IPS-15b (cell line): Measurements from ENCODE around the gene DVL1.
A peak's percentile ranks its signal among the peaks of the same experiment; 100 is the strongest.

Experiments used
- H3K27me3 ChIP-seq: one replicate; pipeline ENCODE4 v1.6.1; 2013; ENCODE audit warnings: low read length; ENCODE audit not compliant: control insufficient read depth, insufficient read depth
- H3K36me3 ChIP-seq: one replicate; pipeline ENCODE4 v1.6.1; 2013; ENCODE audit warnings: low read length; ENCODE audit not compliant: control insufficient read depth, insufficient read depth
- H3K4me1 ChIP-seq: one replicate; pipeline ENCODE4 v1.6.1; 2013; ENCODE audit warnings: mild to moderate bottlenecking, low read length; ENCODE audit not compliant: control insufficient read depth, insufficient read depth
- H3K4me3 ChIP-seq: one replicate; pipeline ENCODE4 v1.5.1; 2013; ENCODE audit warnings: low read depth, low read length
- H3K9ac ChIP-seq: one replicate; pipeline ENCODE4 v1.6.1; 2013; ENCODE audit warnings: low read depth, mild to moderate bottlenecking, low read length
- H3K9me3 ChIP-seq: one replicate; pipeline ENCODE4 v1.6.1; 2013; ENCODE audit warnings: mild to moderate bottlenecking, low read length; ENCODE audit not compliant: control insufficient read depth, insufficient read depth

The DVL1 gene

DNA sequence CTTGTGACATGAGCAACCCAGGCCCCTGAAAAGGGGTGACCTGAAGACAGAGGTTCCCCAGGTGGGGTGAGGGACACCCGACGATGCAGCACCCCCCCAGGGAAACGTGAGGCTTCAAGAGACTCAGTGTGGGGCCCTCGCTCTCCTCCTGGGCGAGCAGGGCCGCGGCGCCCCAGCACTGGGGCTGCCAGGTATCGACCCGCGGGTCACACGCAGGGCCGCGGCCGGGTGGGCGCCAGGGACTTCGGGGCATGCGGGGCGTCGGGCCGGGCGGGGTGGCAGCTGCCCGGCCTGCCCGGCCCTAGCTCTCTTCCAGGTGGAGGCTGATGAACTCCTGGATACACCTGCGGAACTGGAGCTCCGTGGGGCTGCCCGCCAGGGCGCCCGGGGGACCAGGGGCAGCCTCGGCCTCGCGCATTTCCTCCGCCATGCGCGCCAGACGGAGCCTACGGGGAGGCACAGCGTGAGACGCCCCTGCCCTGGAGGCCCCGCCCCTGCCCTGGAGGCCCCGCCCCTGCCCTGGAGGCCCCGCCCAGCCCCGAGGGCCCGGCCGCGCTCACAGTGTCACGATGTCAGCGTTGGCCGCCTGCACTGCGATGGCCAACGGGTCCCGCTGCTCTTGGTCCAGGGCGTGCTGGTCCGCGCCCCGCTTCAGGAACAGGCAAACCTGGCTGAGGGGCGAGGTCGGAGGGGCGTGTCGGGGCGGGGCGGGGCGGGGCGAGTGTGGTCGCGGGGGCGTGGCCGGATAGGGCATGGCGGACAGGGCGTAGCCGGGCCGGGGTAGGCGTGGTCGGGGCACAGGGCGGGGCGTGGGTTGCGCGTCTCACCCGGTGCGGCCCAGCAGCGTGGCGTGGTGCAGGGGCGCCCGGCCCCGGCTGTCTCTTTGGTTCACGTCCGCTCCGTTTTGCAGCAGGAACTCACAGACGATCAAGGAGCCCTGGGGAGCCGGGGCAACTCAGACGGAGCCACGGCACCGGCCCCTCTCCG lies 55.7 kb downstream of the DVL1 start:
- no peaks in the 10 kb centered on the region for H3K27me3 ChIP-seq
- H3K9me3 ChIP-seq, result no peaks in the 10 kb centered on the region
- peaks cover 8% of the 10 kb centered on the region for H3K36me3 ChIP-seq
- H3K4me3 ChIP-seq, result peak overlapping the region; percentile 26
- H3K4me1 ChIP-seq, result no peaks in the 10 kb centered on the region
- no peak overlapping the region for H3K9ac ChIP-seq

DNA sequence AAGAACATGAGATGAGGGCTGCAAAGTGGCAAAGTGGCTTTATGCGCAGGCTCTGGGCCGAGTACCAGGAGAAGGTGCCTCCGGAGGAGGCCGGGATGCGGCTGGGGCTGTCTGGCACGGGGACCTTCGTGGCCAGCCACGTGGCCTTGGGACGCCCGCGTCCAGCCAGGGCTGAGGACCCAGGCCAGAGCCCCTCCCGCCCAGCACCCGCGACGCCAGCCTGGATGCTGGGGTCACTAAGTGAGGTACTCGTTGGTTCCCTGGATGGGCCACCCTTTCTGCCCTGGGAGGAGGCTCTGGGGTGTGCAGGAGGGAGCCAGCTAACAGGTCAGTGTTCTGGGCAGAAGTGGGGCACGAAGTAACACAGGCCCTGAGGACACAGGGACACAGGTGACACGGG lies 56.4 kb downstream of the DVL1 start:
- no peaks in the 10 kb centered on the region for H3K9me3 ChIP-seq
- peaks cover 8% of the 10 kb centered on the region for H3K36me3 ChIP-seq
- no peaks in the 10 kb centered on the region for H3K4me1 ChIP-seq
- no peak overlapping the region for H3K9ac ChIP-seq
- H3K27me3 ChIP-seq, result no peaks in the 10 kb centered on the region
- no peak overlapping the region for H3K4me3 ChIP-seq

DNA sequence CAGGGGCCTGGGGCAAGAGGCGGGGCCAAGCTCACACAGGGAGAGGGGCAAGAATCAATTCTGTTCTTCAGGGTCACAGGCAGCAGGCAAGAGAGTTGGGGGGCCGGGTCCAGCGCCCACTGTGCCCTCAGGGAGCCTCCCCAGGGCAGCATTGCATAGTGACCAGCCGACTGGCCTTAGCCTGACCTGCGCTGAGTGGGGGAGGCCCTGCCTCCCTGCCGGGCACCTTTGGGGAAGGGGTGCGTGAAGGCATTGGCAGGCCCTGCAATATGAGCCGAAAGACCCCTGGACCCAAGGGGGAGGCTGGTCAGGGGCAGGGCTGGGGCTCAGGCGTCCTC lies 56.8 kb downstream of the DVL1 start:
- Histone ChIP-seq H3K4me3 (no peak overlapping the region), H3K4me1 (no peaks in the 10 kb centered on the region), H3K36me3 (peaks cover 8% of the 10 kb centered on the region)

DNA sequence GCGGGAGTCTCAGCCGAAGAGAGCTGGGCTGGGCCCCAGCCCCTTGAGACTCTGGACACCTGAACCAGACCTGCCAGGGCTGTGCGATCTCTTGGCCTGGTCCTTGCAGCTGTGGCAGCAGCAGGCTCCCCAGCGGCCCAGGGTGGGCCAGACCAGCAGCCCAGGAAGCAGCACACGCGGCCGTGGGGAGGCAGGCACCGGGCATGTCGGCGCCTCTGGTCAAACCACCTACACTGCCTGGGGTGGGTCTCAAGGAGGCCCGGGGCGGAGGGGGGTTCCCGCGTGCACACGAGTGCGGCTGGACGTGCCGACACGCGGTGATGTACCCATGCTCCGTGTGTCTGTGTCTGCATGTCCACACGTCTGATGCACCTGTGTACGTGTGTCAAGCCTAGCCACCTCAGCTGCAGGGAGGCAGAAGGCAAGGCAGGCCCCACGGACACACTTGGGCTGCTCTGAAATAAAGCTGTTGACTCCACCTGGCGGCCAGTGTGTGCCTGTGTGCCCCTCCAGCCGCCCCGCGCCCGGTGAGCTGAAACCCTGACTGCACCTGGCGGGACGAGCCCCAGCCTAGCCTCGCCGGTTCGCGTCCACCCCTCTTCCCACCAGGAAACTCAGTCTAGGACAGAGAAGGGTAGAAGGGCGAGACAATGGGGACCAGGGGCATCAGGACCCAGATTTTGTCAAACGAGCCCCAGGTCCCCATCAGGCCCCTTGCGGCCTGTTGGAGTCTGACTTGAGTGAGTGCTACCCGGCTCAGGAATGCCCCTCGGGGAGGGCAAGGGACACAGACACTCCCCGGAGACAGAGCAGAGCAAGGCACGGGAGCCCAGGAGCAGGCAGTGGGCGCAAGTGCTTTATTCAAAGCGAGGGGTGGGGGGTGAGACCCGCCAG lies 57.4 kb downstream of the DVL1 start:
- H3K4me3 ChIP-seq, result no peak overlapping the region
- no peaks in the 10 kb centered on the region for H3K9me3 ChIP-seq
- H3K9ac ChIP-seq, result no peak overlapping the region
- H3K27me3 ChIP-seq, result no peaks in the 10 kb centered on the region
- no peaks in the 10 kb centered on the region for H3K4me1 ChIP-seq
- peaks cover 8% of the 10 kb centered on the region for H3K36me3 ChIP-seq

More for the DNA sequence above, 56.8 kb downstream of the DVL1 start:
- Histone ChIP-seq H3K9ac (no peak overlapping the region), H3K9me3 (no peaks in the 10 kb centered on the region), H3K27me3 (no peaks in the 10 kb centered on the region)

DNA sequence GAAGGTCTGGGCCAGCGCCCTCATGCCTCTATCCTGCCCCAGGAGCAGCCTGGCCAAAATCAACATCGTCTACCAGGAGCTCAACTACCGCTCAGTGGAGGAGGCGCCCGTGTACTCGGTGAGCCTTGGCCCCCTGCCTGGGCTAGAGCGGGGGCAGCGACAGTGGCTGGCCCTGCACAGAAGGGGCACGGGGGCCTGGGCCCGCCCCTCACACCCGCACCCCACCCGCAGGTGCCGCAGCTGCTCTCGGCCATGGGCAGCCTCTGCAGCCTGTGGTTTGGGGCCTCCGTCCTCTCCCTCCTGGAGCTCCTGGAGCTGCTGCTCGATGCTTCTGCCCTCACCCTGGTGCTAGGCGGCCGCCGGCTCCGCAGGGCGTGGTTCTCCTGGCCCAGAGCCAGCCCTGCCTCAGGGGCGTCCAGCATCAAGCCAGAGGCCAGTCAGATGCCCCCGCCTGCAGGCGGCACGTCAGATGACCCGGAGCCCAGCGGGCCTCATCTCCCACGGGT lies 58.1 kb downstream of the DVL1 start:
- no peaks in the 10 kb centered on the region for H3K27me3 ChIP-seq
- no peak overlapping the region for H3K9ac ChIP-seq
- H3K4me3 ChIP-seq, result no peak overlapping the region
- H3K36me3 ChIP-seq, result peaks cover 6% of the 10 kb centered on the region
- H3K9me3 ChIP-seq, result no peaks in the 10 kb centered on the region
- no peaks in the 10 kb centered on the region for H3K4me1 ChIP-seq

DNA sequence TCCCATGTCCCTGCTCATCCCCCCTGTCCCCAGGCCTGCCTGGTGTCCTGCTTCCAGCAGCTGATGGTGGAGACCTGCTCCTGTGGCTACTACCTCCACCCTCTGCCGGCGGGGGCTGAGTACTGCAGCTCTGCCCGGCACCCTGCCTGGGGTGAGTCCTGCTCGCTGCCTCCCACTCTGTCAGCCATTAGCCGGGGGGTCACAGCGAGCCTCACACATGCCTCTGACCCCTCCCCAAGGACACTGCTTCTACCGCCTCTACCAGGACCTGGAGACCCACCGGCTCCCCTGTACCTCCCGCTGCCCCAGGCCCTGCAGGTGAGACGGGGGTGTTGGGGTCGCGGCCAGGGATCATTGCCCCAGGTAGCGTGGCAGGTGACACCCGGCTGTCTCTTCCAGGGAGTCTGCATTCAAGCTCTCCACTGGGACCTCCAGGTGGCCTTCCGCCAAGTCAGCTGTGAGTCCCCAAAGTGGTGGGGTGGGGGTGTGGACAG lies 58.9 kb downstream of the DVL1 start:
- Histone ChIP-seq H3K9ac (no peak overlapping the region), H3K9me3 (no peaks in the 10 kb centered on the region), H3K4me1 (no peaks in the 10 kb centered on the region), H3K36me3 (no peaks in the 10 kb centered on the region), H3K4me3 (no peak overlapping the region), H3K27me3 (no peaks in the 10 kb centered on the region)

DNA sequence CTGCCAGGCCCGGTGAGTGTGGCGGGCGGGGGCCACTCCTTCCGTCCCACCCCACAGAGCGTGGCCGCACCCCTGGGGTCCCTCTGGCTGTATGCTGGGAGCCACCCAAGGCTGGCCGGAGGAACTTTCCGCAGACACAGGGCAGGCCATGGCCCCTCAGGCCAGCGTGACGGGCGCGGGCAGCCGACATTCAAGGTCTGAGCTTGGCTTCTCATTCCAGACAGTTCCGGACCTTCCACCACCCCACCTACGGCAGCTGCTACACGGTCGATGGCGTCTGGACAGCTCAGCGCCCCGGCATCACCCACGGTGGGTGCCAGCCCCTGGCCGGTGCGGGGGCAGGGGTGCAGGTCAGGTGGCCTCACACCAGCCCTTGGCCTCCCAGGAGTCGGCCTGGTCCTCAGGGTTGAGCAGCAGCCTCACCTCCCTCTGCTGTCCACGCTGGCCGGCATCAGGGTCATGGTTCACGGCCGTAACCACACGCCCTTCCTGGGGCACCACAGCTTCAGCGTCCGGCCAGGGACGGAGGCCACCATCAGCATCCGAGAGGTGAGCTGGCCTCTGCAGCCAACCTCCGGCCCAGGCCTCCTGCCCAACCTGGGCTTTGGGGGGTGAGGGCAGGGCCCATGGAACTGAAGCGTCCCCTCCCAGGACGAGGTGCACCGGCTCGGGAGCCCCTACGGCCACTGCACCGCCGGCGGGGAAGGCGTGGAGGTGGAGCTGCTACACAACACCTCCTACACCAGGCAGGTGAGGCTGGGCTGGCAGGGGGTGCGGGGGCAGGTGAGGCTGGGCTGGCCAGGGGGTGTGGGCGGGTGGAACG lies 61.7 kb downstream of the DVL1 start:
- no peak overlapping the region for H3K4me3 ChIP-seq
- H3K4me1 ChIP-seq, result no peaks in the 10 kb centered on the region
- no peaks in the 10 kb centered on the region for H3K9me3 ChIP-seq
- no peaks in the 10 kb centered on the region for H3K27me3 ChIP-seq
- no peak overlapping the region for H3K9ac ChIP-seq
- H3K36me3 ChIP-seq, result no peaks in the 10 kb centered on the region

DNA sequence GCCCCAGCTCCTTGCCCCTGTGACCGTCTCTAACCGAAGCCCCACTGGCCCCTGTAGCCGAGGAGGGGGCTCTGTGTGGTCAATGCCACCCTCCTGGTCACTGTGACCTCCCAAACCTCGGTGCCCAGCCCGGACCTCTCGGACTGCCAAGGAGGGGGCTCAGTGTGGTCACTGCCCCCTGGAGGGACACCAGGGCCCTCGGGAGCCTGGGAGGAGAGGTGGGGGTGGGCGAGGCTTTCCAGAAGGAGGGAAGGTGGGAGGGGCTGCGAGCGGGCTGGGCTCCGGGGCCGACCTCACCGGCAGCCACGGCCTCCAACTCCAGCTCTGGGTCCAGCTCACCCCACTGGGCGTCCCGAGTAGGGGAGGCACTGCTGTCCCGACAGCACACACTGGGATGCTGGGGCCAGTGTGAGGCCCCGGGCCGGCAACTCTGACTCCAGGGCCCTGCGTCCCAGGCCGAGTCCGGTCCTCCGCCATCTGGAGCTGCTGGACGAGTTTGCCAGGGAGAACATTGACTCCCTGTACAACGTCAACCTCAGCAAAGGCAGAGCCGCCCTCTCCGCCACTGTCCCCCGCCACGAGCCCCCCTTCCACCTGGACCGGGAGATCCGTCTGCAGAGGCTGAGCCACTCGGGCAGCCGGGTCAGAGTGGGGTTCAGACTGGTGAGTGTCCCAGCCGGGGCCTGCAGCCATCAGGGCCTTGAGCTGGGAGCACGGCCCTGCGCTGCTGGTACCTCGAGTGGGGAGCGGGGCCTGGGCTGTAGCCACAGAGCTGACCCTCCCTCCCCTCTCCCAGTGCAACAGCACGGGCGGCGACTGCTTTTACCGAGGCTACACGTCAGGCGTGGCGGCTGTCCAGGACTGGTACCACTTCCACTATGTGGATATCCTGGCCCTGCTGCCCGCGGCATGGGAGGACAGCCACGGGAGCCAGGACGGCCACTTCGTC lies 62.6 kb downstream of the DVL1 start:
- Histone ChIP-seq H3K9ac (no peak overlapping the region), H3K36me3 (no peaks in the 10 kb centered on the region), H3K9me3 (no peaks in the 10 kb centered on the region), H3K4me3 (no peak overlapping the region), H3K27me3 (no peaks in the 10 kb centered on the region), H3K4me1 (no peaks in the 10 kb centered on the region)

DNA sequence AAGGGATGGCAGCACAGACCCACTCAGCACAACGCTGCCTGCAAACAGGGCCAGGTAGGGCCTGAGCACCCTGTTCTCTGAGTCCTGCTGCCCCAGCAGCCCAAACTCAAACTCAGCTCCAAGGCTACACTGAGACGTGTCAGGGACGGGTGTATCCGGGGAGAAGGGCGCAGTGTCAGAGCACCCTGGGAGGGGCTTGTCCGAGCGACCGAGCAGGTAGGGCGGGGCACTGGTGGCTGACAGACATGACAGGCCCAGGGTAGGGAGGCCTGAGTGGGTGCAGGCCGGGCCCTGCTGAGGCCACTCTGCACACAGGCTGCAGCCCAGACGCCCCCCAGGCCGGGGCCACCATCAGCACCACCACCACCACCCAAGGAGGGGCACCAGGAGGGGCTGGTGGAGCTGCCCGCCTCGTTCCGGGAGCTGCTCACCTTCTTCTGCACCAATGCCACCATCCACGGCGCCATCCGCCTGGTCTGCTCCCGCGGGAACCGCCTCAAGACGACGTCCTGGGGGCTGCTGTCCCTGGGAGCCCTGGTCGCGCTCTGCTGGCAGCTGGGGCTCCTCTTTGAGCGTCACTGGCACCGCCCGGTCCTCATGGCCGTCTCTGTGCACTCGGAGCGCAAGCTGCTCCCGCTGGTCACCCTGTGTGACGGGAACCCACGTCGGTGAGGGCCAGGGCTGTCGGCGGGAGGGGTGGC lies 63.5 kb downstream of the DVL1 start:
- no peaks in the 10 kb centered on the region for H3K9me3 ChIP-seq
- no peaks in the 10 kb centered on the region for H3K4me1 ChIP-seq
- H3K36me3 ChIP-seq, result no peaks in the 10 kb centered on the region
- H3K4me3 ChIP-seq, result no peak overlapping the region
- H3K9ac ChIP-seq, result no peak overlapping the region
- H3K27me3 ChIP-seq, result no peaks in the 10 kb centered on the region
